Stomach (tissue), 9 donors: Measurements from ENCODE around the gene GCA. TPM values are rescaled to one million over a fixed set of nuclear protein-coding genes. Genes with fewer than 3 reads are reported as not detected.

Experiments used
- DNase-seq, 2 donors: peaks; one replicate each; pipeline versions ENCODE4 v3.0.0 to v3.0.0-alpha.2; 2013 to 2019
- H3K27ac ChIP-seq, 5 donors: fragments of 200-600 bp in 4 of 5; sonication (generic) in 4 of 5; one replicate each; pipeline ENCODE4 v1.5.1; 2013 to 2019; ENCODE audit warnings: mild to moderate bottlenecking in 1 of 5, moderate library complexity in 1 of 5
- H3K27me3 ChIP-seq, 3 donors: fragments of 200-600 bp; sonication (generic); one replicate each; pipeline ENCODE4 v1.5.1; 2017 to 2019; ENCODE audit warnings: mixed run types in 1 of 3
- H3K36me3 ChIP-seq, 4 donors: fragments of 200-600 bp; sonication (generic); 1 replicate in 3 of 4; 2 replicates in 1 of 4; pipeline ENCODE4 v1.5.1; 2016 to 2019
- H3K4me1 ChIP-seq, 4 donors: fragments of 200-600 bp; sonication (generic); one replicate each; pipeline ENCODE4 v1.5.1; 2016 to 2019
- H3K4me3 ChIP-seq, 4 donors: fragments of 200-600 bp; sonication (generic) in 3 of 4; one replicate each; pipeline ENCODE4 v1.5.1; 2016 to 2019; ENCODE audit warnings: mild to moderate bottlenecking in 1 of 4
- H3K9me3 ChIP-seq, 4 donors: fragments of 200-600 bp; sonication (generic); one replicate each; pipeline ENCODE4 v1.5.1; 2016 to 2019
- CTCF ChIP-seq, 7 experiments: fragments of 450-650 bp in 4 of 7; fragments of 200-600 bp in 3 of 7; sonication (generic) in 3 of 7; IDR thresholded peaks; one replicate each; pipeline ENCODE4 v1.5.1; 2016 to 2019; ENCODE audit warnings: antibody characterized with exemption in 7 of 7, control low read depth in 2 of 7, mild to moderate bottlenecking in 1 of 7
- EP300 ChIP-seq: sonication (generic); formaldehyde crosslinking; IDR thresholded peaks from one replicate; pipeline ENCODE4 v1.6.1; 2017; ENCODE audit warnings: antibody characterized with exemption
- POLR2A ChIP-seq, 4 donors: fragments of 450-650 bp; IDR thresholded peaks; one replicate each; pipeline ENCODE4 v1.6.1; 2016; ENCODE audit warnings: antibody characterized with exemption in 4 of 4, control low read depth in 2 of 4, mild to moderate bottlenecking in 1 of 4, moderate library complexity in 1 of 4
- POLR2AphosphoS5 ChIP-seq, 3 donors: sonication (generic); formaldehyde crosslinking; IDR thresholded peaks; one replicate each; pipeline ENCODE4 v1.6.1; 2016; ENCODE audit warnings: antibody characterized with exemption in 3 of 3
- WGBS, 5 donors: extraction: QIAGEN DNeasy Blood & Tissue Kit in 3 of 5; methylation state at CpG; one replicate each; pipeline versions ENCODE4 v1.1.5 to v1.1.7; 2013 to 2018; 5-methylcytosine and 5-hydroxymethylcytosine counted together
- intact Hi-C: fragments of 100-400 bp; cut with DNase I; formaldehyde crosslinking; loops from one replicate; pipeline ENCODE4 v1.15.1; 2023; ENCODE audit warnings: low total_unique reads
- polyA plus RNA-seq, 3 donors: library from polyadenylated mRNA; stranded (reverse); fragments of 200-250 nt; gene quantifications; one replicate each; pipeline ENCODE4 v1.2.3, GENCODE V29; 2013
- total RNA-seq, 5 donors: library from RNA; depleted of rRNA; stranded (reverse); fragments of >200 nt; gene quantifications; one replicate each; pipeline versions ENCODE4 v1.1.0 to v1.2.3, GENCODE V29; 2014 to 2016
- donor health status: healthy with polysubstance abuse.
- donor health status: Bipolar disorder and iron deficiency.
- donor health status: healthy.

The GCA gene
- total and polyA plus RNA-seq, 8 donors: 10.1 to 239 (median 24.8) TPM

- intact Hi-C loops: no loop called here
- Histone ChIP-seq H3K27ac (no peak overlapping the region), H3K4me3 (no peak overlapping the region), H3K4me1 (no peaks in the 10 kb centered on the region), H3K36me3 (no peaks in the 10 kb centered on the region), H3K27me3 (no peaks in the 10 kb centered on the region), H3K9me3 (no peaks in the 10 kb centered on the region)
- no peak for DNase-seq
- no peak for TF ChIP-seq CTCF (IDR thresholded peaks at IDR 0.05)
- no peak for TF ChIP-seq POLR2AphosphoS5 (IDR thresholded peaks at IDR 0.05)
- no peak for TF ChIP-seq EP300
- TF ChIP-seq POLR2A (IDR thresholded peaks at IDR 0.05): no peak
- WGBS, 5 donors: 77 to 86% (median 81%) methylated on average over 2 of the region's 2 CpGs
Observed at GRCh38 chr2:162401871-162402270, 57.9 kb downstream of the GCA start.

- H3K27ac ChIP-seq: no peak overlapping the region
- TF ChIP-seq EP300 (no peak), CTCF (IDR thresholded peaks at IDR 0.05) (no peak), POLR2A (IDR thresholded peaks at IDR 0.05) (no peak), POLR2AphosphoS5 (IDR thresholded peaks at IDR 0.05) (no peak)
- no peak overlapping the region for H3K4me3 ChIP-seq
- no peaks in the 10 kb centered on the region for H3K9me3 ChIP-seq
- no peaks in the 10 kb centered on the region for H3K36me3 ChIP-seq
- no peak for DNase-seq
- intact Hi-C loops: no loop called here
- no peaks in the 10 kb centered on the region for H3K27me3 ChIP-seq
- 32 to 61% (median 47%) methylated on average over 1 of the region's 1 CpG for WGBS, 5 donors
- no peaks in the 10 kb centered on the region for H3K4me1 ChIP-seq
Observed at GRCh38 chr2:162403884-162404283, 60.0 kb downstream of the GCA start.

Other genes with a start within 250 kb of the GCA start
- 10 to 100 TPM in 1 of 5 donors, not detected in 4; 59.5 TPM for gene GCG, start 191.9 kb upstream of the GCA start, total RNA-seq
- 1 to 10 TPM in 1 of 3 donors, under 1 TPM in 2; 0.50 to 4.7 (median 0.83) TPM for gene GCG, start 191.9 kb upstream of the GCA start, polyA plus RNA-seq
- 10 to 100 TPM in 2 of 5 donors, 1 to 10 TPM in 1, under 1 TPM in 1, not detected in 1; 0.87 to 15.1 (median 10.6) TPM for gene FAP, start 100.7 kb upstream of the GCA start, total RNA-seq
- 1 to 10 TPM in 2 of 3 donors, not detected in 1; 1.1 to 1.2 TPM for gene FAP, start 100.7 kb upstream of the GCA start, polyA plus RNA-seq
- gene IFIH1, start 25.4 kb upstream of the GCA start, total RNA-seq: 10 to 100 TPM in 3 of 5 donors, 1 to 10 TPM in 2; 2.6 to 37.5 (median 11.2) TPM
- 10 to 100 TPM in 1 of 3 donors, 1 to 10 TPM in 2; 6.4 to 10.7 (median 9.5) TPM for gene IFIH1, start 25.4 kb upstream of the GCA start, polyA plus RNA-seq